ENCODE data around the gene TMEM79. TPM values are rescaled to one million over a fixed set of nuclear protein-coding genes. Genes with fewer than 3 reads are reported as not detected.

The TMEM79 gene
- total and polyA plus RNA-seq, 3 donors from 2014 or later: 4.6 to 5.3 (median 5.3) TPM

DNA sequence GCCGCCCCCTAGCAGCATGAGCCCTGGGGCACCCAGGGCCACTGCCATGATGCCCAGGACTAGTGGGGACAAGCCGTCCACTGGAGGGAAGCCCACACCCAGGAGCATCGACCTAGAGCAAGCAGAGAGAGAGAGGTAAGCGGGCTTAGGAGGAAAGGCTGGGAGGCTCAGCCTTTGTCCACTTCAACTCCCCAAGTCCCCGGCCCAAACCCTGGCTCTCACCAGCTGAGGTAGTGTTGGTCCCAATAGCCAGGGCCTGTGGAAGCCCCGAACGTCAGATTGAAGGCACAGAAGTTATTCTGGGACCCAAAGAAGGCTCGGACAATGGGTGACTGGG, 8.9 kb downstream of the TMEM79 start:
- Histone ChIP-seq H3K4me3 (no peak overlapping the region), H3K4me1 (peaks cover 4% of the 10 kb centered on the region), H3K9me3 (no peaks in the 10 kb centered on the region), H3K27me3 (no peaks in the 10 kb centered on the region), H3K36me3 (ENCODE audit: low read depth, missing control alignments) (no peaks in the 10 kb centered on the region), H3K27ac (no peak overlapping the region)
- no peak for DNase-seq
- intact Hi-C loops (cut with DNase I; ENCODE audit: low total_unique reads): no loop called here
- no peak for TF ChIP-seq POLR2A (IDR thresholded peaks at IDR 0.05)
- TF ChIP-seq, protein P1, sequence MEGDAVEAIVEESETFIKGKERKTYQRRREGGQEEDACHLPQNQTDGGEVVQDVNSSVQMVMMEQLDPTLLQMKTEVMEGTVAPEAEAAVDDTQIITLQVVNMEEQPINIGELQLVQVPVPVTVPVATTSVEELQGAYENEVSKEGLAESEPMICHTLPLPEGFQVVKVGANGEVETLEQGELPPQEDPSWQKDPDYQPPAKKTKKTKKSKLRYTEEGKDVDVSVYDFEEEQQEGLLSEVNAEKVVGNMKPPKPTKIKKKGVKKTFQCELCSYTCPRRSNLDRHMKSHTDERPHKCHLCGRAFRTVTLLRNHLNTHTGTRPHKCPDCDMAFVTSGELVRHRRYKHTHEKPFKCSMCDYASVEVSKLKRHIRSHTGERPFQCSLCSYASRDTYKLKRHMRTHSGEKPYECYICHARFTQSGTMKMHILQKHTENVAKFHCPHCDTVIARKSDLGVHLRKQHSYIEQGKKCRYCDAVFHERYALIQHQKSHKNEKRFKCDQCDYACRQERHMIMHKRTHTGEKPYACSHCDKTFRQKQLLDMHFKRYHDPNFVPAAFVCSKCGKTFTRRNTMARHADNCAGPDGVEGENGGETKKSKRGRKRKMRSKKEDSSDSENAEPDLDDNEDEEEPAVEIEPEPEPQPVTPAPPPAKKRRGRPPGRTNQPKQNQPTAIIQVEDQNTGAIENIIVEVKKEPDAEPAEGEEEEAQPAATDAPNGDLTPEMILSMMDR (IDR thresholded peaks at IDR 0.05): no peak
- WGBS, 2 donors: 86 to 95% methylated on average over 7 to 8 of the region's 8 CpGs

DNA sequence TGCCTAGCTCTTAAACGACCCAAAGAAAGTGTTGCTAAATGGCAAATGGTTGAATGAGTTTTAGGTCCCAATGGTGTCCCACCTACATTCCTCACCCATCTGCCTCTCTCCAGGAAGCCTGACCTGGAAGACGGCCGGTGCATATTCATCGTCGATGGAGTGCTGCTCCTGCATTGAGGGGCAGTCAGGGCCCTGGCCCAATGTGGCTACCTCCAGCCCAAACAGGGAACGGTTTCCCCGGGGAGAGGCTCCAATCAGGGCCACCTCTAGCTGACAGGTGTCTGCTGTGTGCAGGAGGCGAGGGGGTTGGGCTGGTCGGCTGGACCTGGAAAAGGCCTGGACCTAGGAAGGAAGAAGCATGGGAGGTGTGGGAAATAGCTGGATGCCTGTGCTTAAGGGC, 9.8 kb downstream of the TMEM79 start:
- Histone ChIP-seq H3K27ac (no peak overlapping the region), H3K27me3 (no peaks in the 10 kb centered on the region), H3K9me3 (no peaks in the 10 kb centered on the region), H3K4me1 (peaks cover 4% of the 10 kb centered on the region), H3K36me3 (ENCODE audit: low read depth, missing control alignments) (no peaks in the 10 kb centered on the region), H3K4me3 (no peak overlapping the region)
- intact Hi-C loops (cut with DNase I; ENCODE audit: low total_unique reads): no loop called here
- 93 to 97% methylated on average over 8 to 9 of the region's 9 CpGs for WGBS, 2 donors
- no peak for DNase-seq
- TF ChIP-seq, protein P1 (IDR thresholded peaks at IDR 0.05): no peak
- no peak for TF ChIP-seq POLR2A (IDR thresholded peaks at IDR 0.05)

DNA sequence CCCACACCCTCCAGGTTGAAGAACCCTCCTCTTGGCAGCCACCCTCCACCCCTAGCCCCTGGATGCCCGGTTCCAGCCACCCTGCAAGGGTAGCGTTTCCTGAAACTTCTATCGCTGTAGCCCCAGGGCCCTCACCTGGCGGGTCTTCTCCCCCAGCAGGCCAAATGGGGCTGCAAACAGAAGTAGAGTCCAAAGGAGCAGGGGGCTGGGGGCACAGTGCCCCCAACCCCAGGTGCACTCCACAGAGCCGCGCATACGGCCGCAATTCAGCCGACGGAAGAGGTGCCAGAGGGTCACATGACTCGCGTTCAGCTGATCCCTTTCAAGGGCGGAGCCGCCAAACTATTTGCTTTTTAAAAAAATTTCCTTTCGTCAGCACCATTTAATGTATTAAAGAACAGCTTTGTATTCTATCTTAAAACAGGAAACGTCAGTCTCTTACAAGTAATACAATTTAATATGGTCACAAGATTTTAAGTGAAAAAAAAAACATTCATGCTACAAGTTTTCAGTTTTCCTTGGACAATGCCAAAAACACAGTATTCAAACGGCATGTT, 11.3 kb downstream of the TMEM79 start, which contains the start of gene GLMP:
TSS of gene GLMP (minus strand) at position 289 of the 557 bp plus-strand sequence. CDS start at position 255, 34 bp downstream.
- WGBS, 2 donors: 14 to 25% methylated on average over 17 of the region's 17 CpGs
- TF ChIP-seq POLR2A (IDR thresholded peaks at IDR 0.05): no peak
- TF ChIP-seq, protein P1 (IDR thresholded peaks at IDR 0.05): no peak
- H3K9me3 ChIP-seq: no peaks in the 10 kb centered on the region
- intact Hi-C loops (cut with DNase I; ENCODE audit: low total_unique reads): no loop called here
- DNase-seq: peak; percentile 82
- H3K4me1 ChIP-seq: peaks cover 4% of the 10 kb centered on the region
- H3K4me3 ChIP-seq: peak within 1 kb of the TSS; percentile 64 to 70
- no peaks in the 10 kb centered on the region for H3K27me3 ChIP-seq
- peak within 1 kb of the TSS; percentile 7 to 51 for H3K27ac ChIP-seq
- no peaks in the 10 kb centered on the region for H3K36me3 ChIP-seq (ENCODE audit: low read depth, missing control alignments)

DNA sequence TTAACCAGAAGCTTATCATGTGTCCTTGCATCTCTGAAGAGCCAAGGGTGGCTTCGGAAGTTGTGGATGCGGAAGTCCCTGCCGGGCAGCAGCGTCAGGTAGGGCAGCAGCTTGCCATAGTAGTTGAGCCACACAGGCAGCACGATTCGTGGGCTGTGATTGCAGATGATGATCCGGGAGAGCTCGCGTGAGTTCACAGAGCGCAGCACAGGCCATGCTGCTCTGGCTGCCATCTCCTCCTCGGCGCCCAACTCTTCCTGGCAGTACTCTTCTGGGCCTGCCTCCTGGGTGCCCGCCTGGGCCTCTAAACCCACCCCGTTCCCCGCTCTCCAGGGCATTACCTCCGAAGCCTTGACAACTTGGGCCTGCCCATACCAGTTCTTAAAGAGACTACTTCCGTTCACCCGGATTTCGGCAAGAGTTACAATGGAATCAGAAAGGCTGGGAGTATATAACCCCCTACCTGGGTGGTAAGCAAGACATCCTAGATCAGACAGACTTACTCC, 14.8 kb downstream of the TMEM79 start, which contains the start of gene VHLL:
TSS of gene VHLL (minus strand) at position 456 of the 506 bp plus-strand sequence. CDS start at position 338, 118 bp downstream.
- no peak within 1 kb of the TSS for H3K27ac ChIP-seq
- intact Hi-C loops (cut with DNase I; ENCODE audit: low total_unique reads): no loop called here
- TF ChIP-seq, protein P1 (IDR thresholded peaks at IDR 0.05): no peak
- TF ChIP-seq POLR2A (IDR thresholded peaks at IDR 0.05): no peak
- no peaks in the 10 kb centered on the region for H3K36me3 ChIP-seq (ENCODE audit: low read depth, missing control alignments)
- 85 to 96% methylated on average over 18 to 19 of the region's 19 CpGs for WGBS, 2 donors
- H3K27me3 ChIP-seq: no peaks in the 10 kb centered on the region
- H3K4me3 ChIP-seq: no peak within 1 kb of the TSS
- no peaks in the 10 kb centered on the region for H3K9me3 ChIP-seq
- DNase-seq: no peak
- no peaks in the 10 kb centered on the region for H3K4me1 ChIP-seq

DNA sequence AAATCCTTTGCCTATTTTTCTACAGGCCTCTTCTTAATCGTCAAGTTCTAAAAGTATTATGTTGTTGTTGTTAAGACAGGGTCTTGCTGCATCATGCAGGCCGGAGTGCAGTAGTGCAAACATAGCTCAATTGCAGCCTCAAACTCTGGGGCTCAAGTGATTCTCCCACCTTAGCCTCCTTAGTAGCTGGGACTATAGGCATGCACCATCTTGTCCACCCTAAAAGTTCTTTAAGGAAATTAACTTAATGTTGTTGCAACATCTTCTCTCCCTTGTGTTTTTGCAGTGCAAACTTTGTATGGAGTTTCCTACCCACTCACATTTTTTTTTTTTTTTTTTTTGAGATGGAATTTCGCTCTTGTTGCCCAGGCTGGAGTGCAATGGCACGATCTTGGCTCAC, 19.1 kb downstream of the TMEM79 start:
- Histone ChIP-seq H3K9me3 (no peaks in the 10 kb centered on the region), H3K27me3 (no peaks in the 10 kb centered on the region), H3K4me3 (no peak overlapping the region), H3K4me1 (no peaks in the 10 kb centered on the region), H3K36me3 (ENCODE audit: low read depth, missing control alignments) (no peaks in the 10 kb centered on the region), H3K27ac (no peak overlapping the region)
- intact Hi-C loops (cut with DNase I; ENCODE audit: low total_unique reads): no loop called here
- DNase-seq: no peak
- TF ChIP-seq, protein P1 (IDR thresholded peaks at IDR 0.05): no peak
- no peak for TF ChIP-seq POLR2A (IDR thresholded peaks at IDR 0.05)
- 84 to 90% methylated on average over 4 of the region's 4 CpGs for WGBS, 2 donors

All from testis (tissue), 3 donors.